ENCODE results near the gene PPCDC.
A peak's percentile ranks its signal among the peaks of the same experiment; 100 is the strongest.

The PPCDC gene

GRCh38 chr15:75022783-75023180 is 608 bp upstream of the PPCDC start:
- Mint-ChIP-seq H3K4me3 (peak overlapping the region; percentile 94), H3K36me3 (ENCODE audit: insufficient read depth) (peaks cover 5% of the 10 kb centered on the region), H3K4me1 (peaks cover 24% of the 10 kb centered on the region), H3K9me3 (no peaks in the 10 kb centered on the region), H3K27me3 (no peaks in the 10 kb centered on the region), H3K27ac (ENCODE audit: low read depth) (peak overlapping the region; percentile 97)
- ATAC-seq (replicated peaks; ENCODE audit: extremely low read depth, poor library complexity, severe bottlenecking) = no peak
- DNase-seq (ENCODE audit: low spot score in 2 of 2) = no peak

- peak; percentile 16 for ATAC-seq (replicated peaks; ENCODE audit: extremely low read depth, poor library complexity, severe bottlenecking)
- peaks cover 5% of the 10 kb centered on the region for H3K36me3 Mint-ChIP-seq (ENCODE audit: insufficient read depth)
- no peaks in the 10 kb centered on the region for H3K27me3 Mint-ChIP-seq
- peak overlapping the region; percentile 94 for H3K4me3 Mint-ChIP-seq
- DNase-seq (ENCODE audit: low spot score in 2 of 2) = no peak
- peak overlapping the region; percentile 97 for H3K27ac Mint-ChIP-seq (ENCODE audit: low read depth)
- no peaks in the 10 kb centered on the region for H3K9me3 Mint-ChIP-seq
- H3K4me1 Mint-ChIP-seq = peaks cover 26% of the 10 kb centered on the region
These were observed 664 bp downstream of the PPCDC start for GRCh38 chr15:75023872-75024636.

- H3K27me3 Mint-ChIP-seq = no peaks in the 10 kb centered on the region
- no peak for DNase-seq (ENCODE audit: low spot score in 2 of 2)
- H3K4me3 Mint-ChIP-seq = peak overlapping the region; percentile 94
- peaks cover 5% of the 10 kb centered on the region for H3K36me3 Mint-ChIP-seq (ENCODE audit: insufficient read depth)
- peak overlapping the region; percentile 75 for H3K27ac Mint-ChIP-seq (ENCODE audit: low read depth)
- no peaks in the 10 kb centered on the region for H3K9me3 Mint-ChIP-seq
- no peak for ATAC-seq (replicated peaks; ENCODE audit: extremely low read depth, poor library complexity, severe bottlenecking)
- peaks cover 31% of the 10 kb centered on the region for H3K4me1 Mint-ChIP-seq
These were observed 1.7 kb downstream of the PPCDC start for GRCh38 chr15:75025107-75025506.

DNA sequence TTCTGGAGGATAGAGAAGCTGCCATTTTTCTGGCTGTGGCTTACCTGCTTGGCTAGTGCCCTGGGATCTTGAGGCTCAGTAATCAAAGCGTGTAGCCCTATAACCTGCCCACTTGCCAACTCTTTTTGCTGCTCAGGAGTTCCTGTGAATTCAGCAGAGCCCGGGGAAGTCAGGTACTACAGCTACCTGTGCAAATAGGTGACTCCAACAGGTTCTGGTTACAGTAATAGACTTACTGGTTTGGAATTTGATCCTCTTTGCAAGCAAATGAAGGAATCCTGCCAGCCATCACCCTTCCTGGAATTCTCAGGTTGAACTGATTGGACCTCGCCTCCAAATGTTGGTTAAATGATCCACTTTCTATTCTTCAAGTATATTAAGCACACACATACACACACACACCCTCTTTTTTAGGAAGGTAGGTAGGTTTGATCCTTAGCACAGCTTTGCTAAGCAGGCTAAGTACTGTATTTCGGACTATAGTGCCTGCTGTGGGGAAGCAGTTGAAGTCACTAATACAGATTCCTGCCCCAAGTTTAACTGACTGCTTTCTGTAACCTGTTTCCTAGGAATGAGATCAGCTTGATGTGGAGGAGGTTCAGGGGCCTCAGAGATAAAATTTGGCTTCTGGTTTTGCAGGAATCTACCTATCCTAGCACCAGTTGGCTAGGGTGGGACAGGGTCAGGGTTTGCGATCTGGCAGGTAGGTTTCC is 2.3 kb downstream of the PPCDC start:
- Mint-ChIP-seq H3K27me3 (no peaks in the 10 kb centered on the region), H3K36me3 (ENCODE audit: insufficient read depth) (peaks cover 5% of the 10 kb centered on the region), H3K9me3 (no peaks in the 10 kb centered on the region), H3K4me3 (peak overlapping the region; percentile 94), H3K27ac (ENCODE audit: low read depth) (no peak overlapping the region), H3K4me1 (peaks cover 31% of the 10 kb centered on the region)
- no peak for ATAC-seq (replicated peaks; ENCODE audit: extremely low read depth, poor library complexity, severe bottlenecking)
- DNase-seq (ENCODE audit: low spot score in 2 of 2) = no peak

DNA sequence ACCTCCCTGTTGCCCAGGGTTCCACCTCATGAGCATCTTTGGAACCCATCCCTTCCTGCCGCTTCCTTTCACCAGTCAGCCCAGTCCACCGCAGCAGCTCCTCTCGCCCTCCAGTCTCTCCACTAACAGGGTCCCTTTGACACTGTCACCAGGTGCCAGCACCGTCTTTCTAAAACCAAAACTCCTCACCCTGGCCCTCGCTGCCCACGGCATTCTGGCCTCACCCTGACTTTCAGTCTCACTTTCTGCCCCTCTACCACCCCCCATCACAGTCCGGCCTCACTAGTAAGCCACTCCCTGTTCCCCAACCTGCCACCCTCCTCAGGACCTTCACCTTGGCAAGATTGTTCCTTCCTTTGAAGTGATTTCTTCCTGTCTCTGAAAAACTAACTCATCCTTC is 4.2 kb downstream of the PPCDC start:
- no peak overlapping the region for H3K27ac Mint-ChIP-seq (ENCODE audit: low read depth)
- peaks cover 7% of the 10 kb centered on the region for H3K36me3 Mint-ChIP-seq (ENCODE audit: insufficient read depth)
- H3K4me3 Mint-ChIP-seq = no peak overlapping the region
- H3K27me3 Mint-ChIP-seq = no peaks in the 10 kb centered on the region
- H3K9me3 Mint-ChIP-seq = no peaks in the 10 kb centered on the region
- ATAC-seq (replicated peaks; ENCODE audit: extremely low read depth, poor library complexity, severe bottlenecking) (no peak), DNase-seq (ENCODE audit: low spot score in 2 of 2) (no peak)
- H3K4me1 Mint-ChIP-seq = peaks cover 31% of the 10 kb centered on the region

GRCh38 chr15:75028991-75029377 is 5.6 kb downstream of the PPCDC start:
- Mint-ChIP-seq H3K36me3 (ENCODE audit: insufficient read depth) (peaks cover 2% of the 10 kb centered on the region), H3K9me3 (no peaks in the 10 kb centered on the region), H3K4me1 (peaks cover 21% of the 10 kb centered on the region), H3K27me3 (no peaks in the 10 kb centered on the region), H3K27ac (ENCODE audit: low read depth) (peak overlapping the region; percentile 37), H3K4me3 (no peak overlapping the region)
- DNase-seq (ENCODE audit: low spot score in 2 of 2) = no peak
- ATAC-seq (replicated peaks; ENCODE audit: extremely low read depth, poor library complexity, severe bottlenecking) = no peak

DNA sequence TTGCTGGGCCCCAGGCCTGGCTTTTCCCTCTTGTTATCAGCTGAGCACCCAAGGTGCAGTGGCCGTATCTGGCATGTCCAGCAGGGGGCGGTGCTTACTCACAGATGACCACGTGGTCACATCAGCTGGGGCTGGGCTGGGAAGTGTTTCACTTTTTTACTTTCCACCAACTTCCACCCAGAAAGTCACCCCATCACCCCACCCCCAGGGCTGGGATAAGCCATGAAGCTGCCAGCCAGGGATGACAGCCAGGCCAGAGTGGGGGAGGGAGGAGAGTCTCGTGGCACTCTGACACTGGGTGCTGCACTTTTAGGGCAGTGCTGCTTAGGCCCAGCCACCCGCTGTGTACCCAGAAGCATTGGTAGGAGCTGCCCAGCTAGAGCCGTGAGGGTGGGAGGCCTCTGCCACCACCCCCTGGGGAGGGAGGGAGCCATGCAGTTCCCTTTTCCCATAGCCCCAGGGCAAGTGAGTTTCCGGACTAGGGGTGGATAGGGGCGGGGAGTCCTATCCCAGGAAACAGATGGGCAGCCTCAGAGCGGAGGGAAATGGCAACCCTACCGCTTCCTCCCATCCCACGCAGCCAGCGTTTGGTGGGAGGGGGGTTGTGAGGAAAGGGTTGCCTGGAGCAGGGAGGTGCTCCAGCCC is 6.1 kb downstream of the PPCDC start:
- H3K9me3 Mint-ChIP-seq = no peaks in the 10 kb centered on the region
- no peaks in the 10 kb centered on the region for H3K27me3 Mint-ChIP-seq
- DNase-seq (ENCODE audit: low spot score in 2 of 2) (peak; percentile 77 to 89), ATAC-seq (replicated peaks; ENCODE audit: extremely low read depth, poor library complexity, severe bottlenecking) (peak; percentile 86)
- no peak overlapping the region for H3K4me3 Mint-ChIP-seq
- peak overlapping the region; percentile 37 for H3K27ac Mint-ChIP-seq (ENCODE audit: low read depth)
- H3K4me1 Mint-ChIP-seq = peaks cover 16% of the 10 kb centered on the region
- peaks cover 2% of the 10 kb centered on the region for H3K36me3 Mint-ChIP-seq (ENCODE audit: insufficient read depth)

DNA sequence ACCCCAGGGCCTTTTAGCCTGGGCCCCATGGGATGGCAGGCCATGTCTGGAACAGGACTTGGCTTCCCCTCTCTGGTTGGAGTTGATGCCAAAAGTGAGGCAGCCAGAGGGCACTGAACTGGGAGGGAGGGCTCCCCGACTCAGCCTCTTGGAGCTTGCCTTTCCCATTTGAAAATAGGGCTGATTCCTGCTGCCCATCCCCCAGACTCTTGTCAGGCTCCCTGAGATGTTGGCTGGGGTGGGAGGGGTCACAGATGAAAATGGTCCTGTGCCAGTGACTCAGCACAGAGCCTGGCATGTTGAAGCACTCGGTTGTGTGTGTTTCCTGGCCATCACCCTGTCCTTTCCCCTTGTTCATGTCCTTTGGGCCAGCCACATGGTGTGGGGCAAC is 6.6 kb downstream of the PPCDC start:
- Mint-ChIP-seq H3K4me1 (peaks cover 12% of the 10 kb centered on the region), H3K4me3 (no peak overlapping the region), H3K27ac (ENCODE audit: low read depth) (no peak overlapping the region), H3K36me3 (ENCODE audit: insufficient read depth) (peaks cover 2% of the 10 kb centered on the region), H3K27me3 (no peaks in the 10 kb centered on the region), H3K9me3 (no peaks in the 10 kb centered on the region)
- DNase-seq (ENCODE audit: low spot score in 2 of 2) (no peak), ATAC-seq (replicated peaks; ENCODE audit: extremely low read depth, poor library complexity, severe bottlenecking) (no peak)

GRCh38 chr15:75030424-75030823 is 7.0 kb downstream of the PPCDC start:
- Mint-ChIP-seq H3K4me3 (no peak overlapping the region), H3K27me3 (no peaks in the 10 kb centered on the region), H3K4me1 (peaks cover 8% of the 10 kb centered on the region), H3K9me3 (no peaks in the 10 kb centered on the region), H3K36me3 (ENCODE audit: insufficient read depth) (peaks cover 2% of the 10 kb centered on the region), H3K27ac (ENCODE audit: low read depth) (no peak overlapping the region)
- ATAC-seq (replicated peaks; ENCODE audit: extremely low read depth, poor library complexity, severe bottlenecking) (no peak), DNase-seq (ENCODE audit: low spot score in 2 of 2) (no peak)

- Mint-ChIP-seq H3K4me3 (no peak overlapping the region), H3K36me3 (ENCODE audit: insufficient read depth) (peaks cover 4% of the 10 kb centered on the region), H3K4me1 (peaks cover 14% of the 10 kb centered on the region), H3K27me3 (no peaks in the 10 kb centered on the region), H3K27ac (ENCODE audit: low read depth) (no peak overlapping the region), H3K9me3 (no peaks in the 10 kb centered on the region)
- no peak for DNase-seq (ENCODE audit: low spot score in 2 of 2)
- no peak for ATAC-seq (replicated peaks; ENCODE audit: extremely low read depth, poor library complexity, severe bottlenecking)
These were observed 8.5 kb downstream of the PPCDC start for GRCh38 chr15:75031848-75032247.

- DNase-seq (ENCODE audit: low spot score in 2 of 2) = no peak
- Mint-ChIP-seq H3K27ac (ENCODE audit: low read depth) (no peak overlapping the region), H3K9me3 (no peaks in the 10 kb centered on the region), H3K4me1 (peaks cover 19% of the 10 kb centered on the region), H3K36me3 (ENCODE audit: insufficient read depth) (peaks cover 4% of the 10 kb centered on the region), H3K4me3 (no peak overlapping the region), H3K27me3 (no peaks in the 10 kb centered on the region)
- ATAC-seq (replicated peaks; ENCODE audit: extremely low read depth, poor library complexity, severe bottlenecking) = no peak
These were observed 9.0 kb downstream of the PPCDC start for GRCh38 chr15:75032395-75032794.

DNA sequence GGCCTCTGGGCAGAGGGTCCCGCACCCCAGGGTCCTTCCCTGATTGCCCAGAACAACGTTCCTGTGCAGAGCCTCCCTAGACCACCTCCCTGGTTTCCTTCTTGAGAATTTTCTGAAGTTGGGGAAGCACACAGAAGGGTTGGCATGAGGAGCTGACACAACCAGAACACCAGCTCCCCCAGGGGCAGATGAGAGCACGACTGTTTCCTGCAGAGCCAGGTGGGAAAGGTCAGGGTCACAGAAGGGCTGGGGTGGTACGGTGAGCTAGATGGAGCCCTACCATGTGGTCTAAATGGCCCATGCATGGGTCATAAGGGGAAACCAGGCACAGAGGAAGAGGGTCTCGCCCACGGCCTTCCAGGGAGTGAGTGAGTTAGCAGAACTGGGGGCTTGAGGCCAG is 10.4 kb downstream of the PPCDC start:
- peaks cover 29% of the 10 kb centered on the region for H3K4me1 Mint-ChIP-seq
- no peak for ATAC-seq (replicated peaks; ENCODE audit: extremely low read depth, poor library complexity, severe bottlenecking)

DNA sequence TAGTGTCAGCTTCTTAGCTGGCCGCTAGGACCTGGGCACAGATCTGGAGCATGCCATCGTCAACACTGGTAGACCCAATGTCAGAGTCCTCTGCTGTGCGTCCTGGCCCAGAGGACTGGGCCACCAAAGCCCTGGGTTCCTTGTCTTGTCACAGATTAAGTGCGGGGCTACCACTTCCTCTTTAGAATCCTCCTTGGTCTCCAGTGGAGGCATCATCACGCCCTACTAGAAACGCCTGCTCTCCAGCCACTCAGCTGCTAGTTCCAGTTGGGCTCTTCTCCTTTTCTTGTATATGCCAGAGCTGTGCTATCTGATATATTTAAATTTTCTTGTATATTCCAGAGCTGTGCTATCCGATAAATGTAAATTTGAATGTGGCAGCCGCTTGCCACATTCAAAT is 11.2 kb downstream of the PPCDC start:
- peaks cover 26% of the 10 kb centered on the region for H3K4me1 Mint-ChIP-seq
- ATAC-seq (replicated peaks; ENCODE audit: extremely low read depth, poor library complexity, severe bottlenecking) = no peak
- no peak for DNase-seq (ENCODE audit: low spot score in 2 of 2)
- peaks cover 6% of the 10 kb centered on the region for H3K36me3 Mint-ChIP-seq (ENCODE audit: insufficient read depth)
- H3K27ac Mint-ChIP-seq (ENCODE audit: low read depth) = no peak overlapping the region
- no peak overlapping the region for H3K4me3 Mint-ChIP-seq
- no peaks in the 10 kb centered on the region for H3K27me3 Mint-ChIP-seq
- no peaks in the 10 kb centered on the region for H3K9me3 Mint-ChIP-seq

More for the DNA sequence above, 10.4 kb downstream of the PPCDC start:
- Mint-ChIP-seq H3K36me3 (ENCODE audit: insufficient read depth) (peaks cover 4% of the 10 kb centered on the region), H3K9me3 (no peaks in the 10 kb centered on the region), H3K27me3 (no peaks in the 10 kb centered on the region), H3K4me3 (no peak overlapping the region), H3K27ac (ENCODE audit: low read depth) (no peak overlapping the region)
- DNase-seq (ENCODE audit: low spot score in 2 of 2) = no peak

Measured in central memory CD8-positive, alpha-beta T cell (primary cell).